GM21526 (cell line): ENCODE data around the gene PPP6R3.

Experiments
- ATAC-seq: cut with Tn5 transposase; IDR thresholded peaks from one replicate; pipeline ENCODE4 v1.9.1; 2021; ENCODE audit warnings: moderate library complexity; ENCODE audit not compliant: unreplicated experiment, low FRiP score

Gene PPP6R3

DNA sequence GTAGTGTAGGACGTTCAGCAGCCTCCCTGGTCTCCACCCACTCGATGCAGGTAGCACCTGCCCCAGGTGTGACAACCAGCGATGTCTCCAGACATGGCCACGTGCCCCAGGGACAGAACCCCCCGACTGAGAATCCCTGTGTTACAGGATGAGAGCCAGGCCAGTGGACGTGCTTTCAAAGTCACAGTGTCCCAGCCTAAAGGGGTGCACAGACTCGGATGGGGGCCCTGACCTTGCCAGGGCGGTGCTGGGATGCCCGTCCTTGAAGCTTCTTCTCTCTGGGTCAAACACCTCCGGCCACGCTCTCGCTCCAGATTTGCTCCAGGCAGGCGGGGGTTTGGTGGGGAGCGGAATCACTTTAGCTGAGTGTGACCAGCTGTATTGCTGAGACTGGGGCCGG lies 200.5 kb downstream of the PPP6R3 start:
- ATAC-seq, result no peak

DNA sequence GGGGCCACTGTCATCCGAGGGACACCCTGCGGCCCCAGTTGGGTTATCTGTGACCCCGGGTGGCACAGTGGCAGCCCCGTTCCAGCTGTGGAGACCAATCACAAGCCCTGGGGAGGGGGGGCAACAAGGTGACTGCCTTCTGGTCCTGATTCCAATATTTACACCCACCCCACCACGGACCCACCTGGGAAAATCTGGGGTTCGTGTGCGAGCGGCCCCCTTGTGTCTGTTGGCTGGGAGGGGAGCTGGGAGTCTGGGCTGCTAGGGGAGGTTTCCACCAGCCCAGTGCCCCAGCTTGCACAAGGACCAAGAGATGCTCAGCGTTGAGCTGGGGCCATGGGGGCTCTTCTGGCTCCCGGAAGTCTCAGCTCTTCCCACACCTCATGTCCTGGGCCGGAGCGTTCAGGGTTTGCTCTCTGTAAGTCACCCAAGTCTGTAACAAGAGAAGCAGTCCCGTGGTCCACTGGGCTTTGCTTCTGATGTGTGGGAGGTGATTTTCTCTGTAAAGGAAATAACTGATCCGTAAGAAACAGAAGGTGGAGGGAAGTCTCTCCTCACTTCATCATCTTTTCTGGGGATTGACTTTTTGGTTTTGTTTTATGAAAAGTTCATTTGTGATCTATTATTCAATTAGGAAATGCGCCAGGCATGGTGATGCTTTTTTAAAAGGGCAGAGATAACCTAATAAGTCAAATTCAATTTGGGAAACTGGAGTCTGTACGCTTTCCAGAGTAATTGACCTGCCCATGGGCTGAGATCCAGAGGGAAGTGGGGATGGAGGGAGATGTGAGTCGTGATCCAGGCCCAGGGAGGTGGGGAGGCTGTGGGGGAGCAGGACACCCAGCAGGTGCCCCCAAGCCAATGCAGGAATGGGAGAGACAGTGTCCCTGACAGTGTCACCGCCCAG lies 201.4 kb downstream of the PPP6R3 start:
- no peak for ATAC-seq

GRCh38 chr11:68663482-68664010 lies 203.0 kb downstream of the PPP6R3 start:
- ATAC-seq, result no peak

GRCh38 chr11:68664141-68664540 lies 203.6 kb downstream of the PPP6R3 start:
- no peak for ATAC-seq

DNA sequence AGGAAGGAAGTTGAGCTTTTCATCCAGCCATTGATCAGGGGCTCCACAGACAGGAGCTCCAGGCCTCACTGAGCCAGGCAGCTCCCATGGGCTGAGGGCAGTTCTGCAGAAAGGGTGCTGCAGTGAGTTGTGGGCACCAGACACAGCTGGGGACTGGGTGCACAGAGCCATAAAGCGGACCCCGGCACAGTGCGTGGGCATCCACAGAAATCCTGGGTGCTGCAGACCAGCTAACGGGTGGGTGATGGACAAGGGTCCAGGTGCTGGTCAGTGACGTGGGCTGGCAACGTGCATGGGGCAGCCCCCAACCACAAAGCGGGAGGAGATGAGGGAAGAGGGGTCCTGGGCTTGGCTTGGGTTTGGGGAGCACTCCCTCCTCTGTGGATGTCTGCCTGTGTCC lies 204.4 kb downstream of the PPP6R3 start:
- no peak for ATAC-seq
